Nephron (organoid): Measurements from ENCODE around the gene WDTC1.

ENCODE experiments used
- H3K27ac Mint-ChIP-seq, 3 experiments: 2 replicates each; pipeline ENCODE4 v1.8.0; 2020; ENCODE audit warnings: mixed read lengths in 3 of 3, mild to moderate bottlenecking in 2 of 3, moderate library complexity in 1 of 3
- H3K27me3 Mint-ChIP-seq: 2 replicates; pipeline ENCODE4 v1.8.0; 2021; ENCODE audit warnings: low read depth, mild to moderate bottlenecking, moderate library complexity, mixed read lengths
- H3K36me3 Mint-ChIP-seq: 2 replicates; pipeline ENCODE4 v1.8.0; 2020; ENCODE audit warnings: low read depth, mixed read lengths
- H3K4me1 Mint-ChIP-seq: 2 replicates; pipeline ENCODE4 v1.8.0; 2020; ENCODE audit warnings: mixed read lengths
- H3K4me3 Mint-ChIP-seq, 3 experiments: 2 replicates each; pipeline ENCODE4 v1.8.0; 2020; ENCODE audit warnings: mild to moderate bottlenecking in 3 of 3, mixed read lengths in 3 of 3, moderate library complexity in 2 of 3
- H3K9me3 Mint-ChIP-seq: 2 replicates; pipeline ENCODE4 v1.8.0; 2020; ENCODE audit warnings: mixed read lengths
- TF ChIP-seq, protein P1 (sequence below), 3 experiments: fragments of 200-600 bp; sonication (generic); IDR thresholded peaks; one replicate each; pipeline ENCODE4 v1.5.0; 2021; ENCODE audit warnings: antibody characterized with exemption in 3 of 3; ENCODE audit not compliant: unreplicated experiment in 3 of 3

The WDTC1 gene

DNA sequence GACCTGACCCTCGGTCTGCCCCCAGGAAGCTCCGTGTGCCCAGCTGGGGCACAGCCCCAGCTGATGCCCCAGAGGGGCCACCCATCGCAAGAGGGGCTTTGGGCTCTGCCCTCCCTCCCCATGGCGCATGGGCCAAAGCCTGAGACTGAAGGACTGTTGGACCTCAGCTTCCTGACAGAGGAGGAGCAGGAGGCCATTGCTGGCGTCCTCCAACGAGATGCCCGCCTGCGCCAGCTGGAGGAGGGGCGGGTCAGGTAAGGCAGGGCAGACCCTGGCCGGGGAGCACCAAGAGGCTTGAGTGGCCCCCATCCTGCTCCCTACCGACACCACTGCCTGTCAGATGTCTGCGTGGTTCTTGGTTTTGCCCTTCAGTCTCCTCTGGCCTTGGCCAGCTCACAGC lies 110.8 kb downstream of the WDTC1 start:
- H3K4me1 Mint-ChIP-seq, result peaks cover 20% of the 10 kb centered on the region
- no peaks in the 10 kb centered on the region for H3K36me3 Mint-ChIP-seq
- H3K27me3 Mint-ChIP-seq, result peaks cover 15% of the 10 kb centered on the region
- H3K9me3 Mint-ChIP-seq, result no peaks in the 10 kb centered on the region
- TF ChIP-seq, protein P1, sequence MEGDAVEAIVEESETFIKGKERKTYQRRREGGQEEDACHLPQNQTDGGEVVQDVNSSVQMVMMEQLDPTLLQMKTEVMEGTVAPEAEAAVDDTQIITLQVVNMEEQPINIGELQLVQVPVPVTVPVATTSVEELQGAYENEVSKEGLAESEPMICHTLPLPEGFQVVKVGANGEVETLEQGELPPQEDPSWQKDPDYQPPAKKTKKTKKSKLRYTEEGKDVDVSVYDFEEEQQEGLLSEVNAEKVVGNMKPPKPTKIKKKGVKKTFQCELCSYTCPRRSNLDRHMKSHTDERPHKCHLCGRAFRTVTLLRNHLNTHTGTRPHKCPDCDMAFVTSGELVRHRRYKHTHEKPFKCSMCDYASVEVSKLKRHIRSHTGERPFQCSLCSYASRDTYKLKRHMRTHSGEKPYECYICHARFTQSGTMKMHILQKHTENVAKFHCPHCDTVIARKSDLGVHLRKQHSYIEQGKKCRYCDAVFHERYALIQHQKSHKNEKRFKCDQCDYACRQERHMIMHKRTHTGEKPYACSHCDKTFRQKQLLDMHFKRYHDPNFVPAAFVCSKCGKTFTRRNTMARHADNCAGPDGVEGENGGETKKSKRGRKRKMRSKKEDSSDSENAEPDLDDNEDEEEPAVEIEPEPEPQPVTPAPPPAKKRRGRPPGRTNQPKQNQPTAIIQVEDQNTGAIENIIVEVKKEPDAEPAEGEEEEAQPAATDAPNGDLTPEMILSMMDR (IDR thresholded peaks at IDR 0.05; ENCODE audit: unreplicated experiment in 3 of 3), result no peak
- H3K4me3 Mint-ChIP-seq, result no peak overlapping the region
- H3K27ac Mint-ChIP-seq, result no peak overlapping the region

DNA sequence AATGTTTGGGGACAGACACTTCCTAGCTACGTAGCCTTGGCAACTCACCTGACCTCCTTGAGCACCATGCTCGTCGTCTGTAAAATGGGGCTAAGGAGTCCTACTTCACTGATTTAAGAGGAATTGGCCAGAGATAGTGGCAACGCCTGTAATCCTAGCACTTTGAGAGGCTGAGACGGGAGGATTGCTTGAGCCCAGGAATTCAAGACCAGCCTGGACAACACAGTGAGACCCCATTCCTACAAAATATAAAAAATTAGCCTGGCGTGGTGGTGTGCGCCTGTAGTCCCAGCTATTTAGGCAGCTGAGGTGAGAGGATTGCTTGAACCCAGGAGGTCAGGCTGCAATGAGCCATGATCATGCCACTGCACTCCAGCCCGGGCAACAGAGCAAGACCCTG lies 111.9 kb downstream of the WDTC1 start:
- TF ChIP-seq, protein P1 (IDR thresholded peaks at IDR 0.05; ENCODE audit: unreplicated experiment in 3 of 3), result no peak
- Mint-ChIP-seq H3K9me3 (no peaks in the 10 kb centered on the region), H3K4me3 (no peak overlapping the region), H3K27ac (no peak overlapping the region), H3K4me1 (peaks cover 18% of the 10 kb centered on the region), H3K36me3 (no peaks in the 10 kb centered on the region), H3K27me3 (peaks cover 24% of the 10 kb centered on the region)

DNA sequence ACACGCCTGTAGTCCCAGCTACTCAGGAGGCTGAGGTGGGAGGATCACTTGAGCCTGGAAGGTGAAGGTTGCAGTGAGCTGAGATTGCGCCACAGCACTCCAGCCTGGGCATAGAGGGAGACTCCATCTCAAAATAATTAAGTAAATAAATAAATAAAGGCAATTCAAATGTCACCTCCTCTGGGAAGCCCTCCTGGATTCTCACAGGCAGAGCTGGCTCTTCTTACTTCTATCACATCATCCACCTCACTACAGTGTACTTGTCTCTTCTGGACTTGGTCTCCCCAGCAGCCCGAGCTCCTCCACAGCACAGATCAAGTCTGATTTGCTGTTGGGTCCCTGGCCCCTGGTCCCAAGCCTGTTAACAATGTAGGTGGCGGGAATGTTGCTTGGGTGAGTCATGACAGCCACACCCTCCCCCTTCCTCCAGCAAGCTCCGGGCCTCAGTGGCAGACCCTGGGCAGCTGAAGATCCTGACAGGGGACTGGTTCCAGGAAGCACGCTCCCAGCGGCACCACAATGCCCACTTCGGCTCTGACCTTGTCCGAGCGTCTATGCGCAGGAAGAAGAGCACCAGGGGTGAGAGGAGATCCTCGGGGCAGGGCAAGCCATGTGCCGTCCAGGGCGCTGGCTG lies 112.7 kb downstream of the WDTC1 start:
- H3K36me3 Mint-ChIP-seq, result no peaks in the 10 kb centered on the region
- peaks cover 29% of the 10 kb centered on the region for H3K27me3 Mint-ChIP-seq
- H3K9me3 Mint-ChIP-seq, result no peaks in the 10 kb centered on the region
- TF ChIP-seq, protein P1 (IDR thresholded peaks at IDR 0.05; ENCODE audit: unreplicated experiment in 3 of 3), result no peak
- H3K4me3 Mint-ChIP-seq, result no peak overlapping the region
- H3K4me1 Mint-ChIP-seq, result peaks cover 12% of the 10 kb centered on the region
- H3K27ac Mint-ChIP-seq, result no peak overlapping the region

DNA sequence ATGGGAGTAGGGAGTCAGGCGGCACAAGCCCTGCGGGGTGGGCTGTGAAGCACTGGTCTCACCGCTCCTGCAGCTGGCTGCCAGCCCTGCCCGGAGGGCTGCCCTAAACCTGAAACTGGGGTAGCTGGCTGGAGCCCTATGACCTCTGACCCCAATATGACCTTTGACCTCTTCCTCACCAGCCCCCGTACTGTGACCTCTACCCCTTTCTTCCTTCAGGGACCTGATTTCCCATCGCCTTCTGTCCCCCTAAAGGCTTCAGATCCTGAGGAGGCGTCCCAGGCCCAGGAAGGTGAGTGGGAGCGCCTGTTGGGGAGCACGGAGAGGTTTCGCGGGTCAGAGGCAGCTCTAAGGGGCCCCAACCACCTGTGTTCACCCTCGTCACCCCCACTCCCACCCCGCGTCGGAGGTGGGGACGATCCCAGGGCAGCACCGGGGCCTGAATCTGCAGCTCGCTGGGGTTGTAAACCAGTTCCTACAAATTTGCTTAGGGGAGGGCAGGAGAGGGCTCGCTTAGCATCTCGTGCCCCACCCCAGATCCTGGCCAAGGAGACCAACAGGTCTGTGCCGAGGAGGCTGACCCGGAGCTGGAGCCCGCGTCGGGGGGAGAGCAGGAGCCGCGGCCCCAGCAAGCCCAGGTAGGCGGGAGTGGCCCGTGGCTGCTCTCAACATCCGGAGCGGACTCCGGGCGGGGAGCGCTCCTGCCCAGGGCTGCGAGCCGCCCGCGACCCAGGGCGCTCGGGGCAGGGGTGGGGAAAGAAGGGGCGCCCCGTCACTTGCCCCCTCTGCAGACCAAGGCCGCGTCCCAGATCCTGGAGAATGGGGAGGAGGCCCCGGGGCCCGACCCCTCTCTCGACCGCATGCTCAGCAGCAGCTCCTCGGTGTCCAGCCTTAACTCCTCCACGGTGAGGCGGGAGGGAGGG lies 114.7 kb downstream of the WDTC1 start:
- peak overlapping the region; percentile 11 to 64 (median 44) for H3K4me3 Mint-ChIP-seq
- TF ChIP-seq, protein P1 (IDR thresholded peaks at IDR 0.05; ENCODE audit: unreplicated experiment in 3 of 3), result no peak
- no peaks in the 10 kb centered on the region for H3K36me3 Mint-ChIP-seq
- H3K27me3 Mint-ChIP-seq, result peaks cover 29% of the 10 kb centered on the region
- H3K9me3 Mint-ChIP-seq, result no peaks in the 10 kb centered on the region
- H3K27ac Mint-ChIP-seq, result no peak overlapping the region
- no peaks in the 10 kb centered on the region for H3K4me1 Mint-ChIP-seq

DNA sequence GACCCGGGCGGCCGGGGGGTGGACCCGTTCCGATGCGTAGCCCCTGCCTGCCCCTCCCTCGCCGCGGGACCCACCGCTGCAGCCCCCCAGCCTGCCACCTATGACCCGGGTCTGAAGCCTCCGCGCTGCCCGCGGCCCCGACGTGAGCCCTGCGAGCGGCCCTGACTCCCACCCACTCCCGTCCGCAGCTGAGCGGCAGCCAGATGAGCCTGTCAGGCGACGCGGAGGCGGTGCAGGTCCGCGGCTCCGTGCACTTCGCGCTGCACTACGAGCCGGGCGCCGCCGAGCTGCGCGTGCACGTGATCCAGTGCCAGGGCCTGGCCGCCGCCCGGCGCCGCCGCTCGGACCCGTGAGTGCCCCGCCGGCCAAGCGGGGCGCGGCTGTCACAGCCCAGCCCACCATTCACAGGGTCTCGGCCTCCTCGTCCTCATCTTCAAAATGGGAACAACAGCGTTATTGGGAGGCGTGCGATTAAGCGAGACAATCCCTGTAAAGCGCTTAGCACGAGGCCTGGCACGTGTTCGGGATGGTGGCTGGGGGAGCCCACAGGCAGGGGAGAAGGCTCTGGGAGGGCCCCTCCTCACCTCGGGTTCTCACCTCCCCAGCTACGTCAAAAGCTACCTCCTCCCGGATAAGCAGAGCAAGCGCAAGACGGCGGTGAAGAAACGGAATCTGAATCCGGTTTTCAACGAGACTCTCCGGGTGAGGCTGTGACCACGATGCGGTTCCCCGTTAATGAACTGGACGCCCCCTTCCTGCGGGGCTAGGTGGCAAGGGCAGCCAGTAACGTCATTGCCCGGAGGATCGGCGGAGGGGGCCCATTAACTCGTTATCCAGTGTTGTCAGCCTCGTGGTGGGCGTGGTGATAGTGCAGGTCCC lies 115.6 kb downstream of the WDTC1 start:
- Mint-ChIP-seq H3K9me3 (no peaks in the 10 kb centered on the region), H3K4me3 (peak overlapping the region; percentile 57 to 80 (median 72)), H3K27me3 (peaks cover 29% of the 10 kb centered on the region), H3K36me3 (no peaks in the 10 kb centered on the region), H3K27ac (no peak overlapping the region), H3K4me1 (no peaks in the 10 kb centered on the region)
- TF ChIP-seq, protein P1 (IDR thresholded peaks at IDR 0.05; ENCODE audit: unreplicated experiment in 3 of 3), result no peak
